Measurements from ENCODE around the gene RAMP3.

GRCh38 chr7:45176091-45176490 is 18.5 kb downstream of the RAMP3 start:
- TF ChIP-seq REST (IDR thresholded peaks at IDR 0.05; ENCODE audit: low read depth, low read length) (no peak), SUZ12 (IDR thresholded peaks at IDR 0.05; ENCODE audit: unreplicated experiment) (no peak), POLR2AphosphoS5 (IDR thresholded peaks at IDR 0.05; ENCODE audit: low read length) (no peak), RAD21 (IDR thresholded peaks at IDR 0.05; ENCODE audit: insufficient read depth, low read depth, low read length) (no peak), POLR2A (IDR thresholded peaks at IDR 0.05; ENCODE audit: low read depth, low read length) (no peak)

Measured in GM12878 (cell line).